Activated B cell treated with CpG ODN at 0.5 μM for 24 hours (primary cell): ENCODE data around the gene ANAPC1. TPM values are rescaled to one million over a fixed set of nuclear protein-coding genes. Genes with fewer than 3 reads are reported as not detected.
"Not testable (repeated sequence)": the region's sequence is repeated elsewhere in the genome, so short reads cannot be mapped to it uniquely, and the experiment has no call there.

Experiments
- ATAC-seq: fragments of 200-7000 bp; cut with Tn5 transposase; one replicate; pipeline ENCODE4 v1.10.0; 2021; ENCODE audit warnings: low read depth, mild to moderate bottlenecking, moderate library complexity
- CTCF ChIA-PET: fragments of 350-600 bp; sonication (Branson Sonifier 250); formaldehyde crosslinking; loops from one replicate; lab custom pipeline; 2021; ENCODE audit warnings: antibody characterized with exemption; lab: Charles Lee
- POLR2A ChIA-PET: fragments of 350-600 bp; sonication (Branson Sonifier 250); formaldehyde crosslinking; loops from one replicate; lab custom pipeline; 2021; ENCODE audit warnings: antibody characterized with exemption; lab: Charles Lee
- DNase-seq: peaks from one replicate; pipeline ENCODE4 v3.0.0; 2022
- H3K27ac Mint-ChIP-seq: one replicate; pipeline ENCODE4 v1.8.0; 2020; ENCODE audit warnings: mixed read lengths
- H3K27me3 Mint-ChIP-seq: one replicate; pipeline ENCODE4 v1.8.0; 2021; ENCODE audit warnings: mixed read lengths
- H3K36me3 Mint-ChIP-seq: one replicate; pipeline ENCODE4 v1.8.0; 2021; ENCODE audit warnings: low read depth, mixed read lengths
- H3K4me1 Mint-ChIP-seq: one replicate; pipeline ENCODE4 v1.8.0; 2021; ENCODE audit warnings: mixed read lengths
- H3K4me3 Mint-ChIP-seq: one replicate; pipeline ENCODE4 v1.8.0; 2020; ENCODE audit warnings: mild to moderate bottlenecking, mixed read lengths
- H3K9me3 Mint-ChIP-seq: one replicate; pipeline ENCODE4 v1.8.0; 2020; ENCODE audit warnings: mixed read lengths
- intact Hi-C: fragments of 100-400 bp; cut with micrococcal nuclease; formaldehyde crosslinking; loops from one replicate; pipeline ENCODE4 v1.15.1; 2024
- total RNA-seq: library from RNA; stranded (reverse); gene quantifications from 2 replicates; pipeline ENCODE4 v1.2.3, GENCODE V29; 2022

ANAPC1 gene
- total RNA-seq, 1 donor from 2014 or later: 88.1 TPM

DNA sequence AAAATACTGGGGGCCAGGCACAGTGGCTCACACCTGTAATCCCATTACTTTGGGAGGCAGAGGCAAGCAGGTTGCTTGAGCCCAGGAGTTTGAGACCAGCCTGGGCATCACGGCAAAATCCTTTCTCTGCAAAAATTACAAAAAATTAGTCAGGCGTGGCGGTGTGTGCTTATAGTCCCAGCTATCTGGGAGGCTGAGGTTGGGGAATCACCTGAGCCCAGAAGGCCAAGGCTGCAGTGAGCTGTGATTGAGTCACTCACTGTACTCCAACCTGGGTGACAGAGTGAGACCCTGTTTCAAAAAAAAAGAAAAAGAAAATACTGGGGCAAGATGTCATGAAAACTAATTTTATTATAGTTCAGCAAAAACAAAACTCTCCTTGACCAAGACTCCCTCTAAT, 24.0 kb downstream of the ANAPC1 start:
- ATAC-seq, H3K9me3 Mint-ChIP-seq, H3K4me3 Mint-ChIP-seq, H3K27ac Mint-ChIP-seq, DNase-seq, H3K4me1 Mint-ChIP-seq, POLR2A ChIA-PET, intact Hi-C loops, H3K27me3 Mint-ChIP-seq, CTCF ChIA-PET: not testable (repeated sequence)
- peaks cover 52% of the 10 kb centered on the region for H3K36me3 Mint-ChIP-seq

DNA sequence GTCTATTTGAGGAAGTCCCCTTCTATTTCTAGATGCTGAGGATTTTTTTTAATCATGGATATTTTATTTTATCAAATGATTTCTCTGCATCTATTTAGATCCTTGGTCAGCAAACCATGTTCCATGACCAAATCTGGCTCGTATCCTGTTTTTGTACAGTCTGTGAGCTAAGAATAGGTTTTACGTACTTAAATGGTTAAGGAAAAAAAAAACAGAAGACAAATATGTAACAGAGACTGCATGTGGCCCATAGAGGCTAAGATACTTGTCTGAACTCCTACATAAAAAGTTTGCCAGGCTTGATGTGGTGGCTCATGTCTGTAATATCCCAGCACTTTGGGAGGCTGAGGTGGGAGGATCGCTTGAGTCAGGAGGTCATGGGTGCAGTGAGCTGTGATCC, 31.4 kb downstream of the ANAPC1 start:
- H3K27ac Mint-ChIP-seq, intact Hi-C loops, H3K27me3 Mint-ChIP-seq, DNase-seq, POLR2A ChIA-PET, H3K9me3 Mint-ChIP-seq, CTCF ChIA-PET, H3K4me3 Mint-ChIP-seq, H3K4me1 Mint-ChIP-seq, ATAC-seq: not testable (repeated sequence)
- peaks cover 65% of the 10 kb centered on the region for H3K36me3 Mint-ChIP-seq

DNA sequence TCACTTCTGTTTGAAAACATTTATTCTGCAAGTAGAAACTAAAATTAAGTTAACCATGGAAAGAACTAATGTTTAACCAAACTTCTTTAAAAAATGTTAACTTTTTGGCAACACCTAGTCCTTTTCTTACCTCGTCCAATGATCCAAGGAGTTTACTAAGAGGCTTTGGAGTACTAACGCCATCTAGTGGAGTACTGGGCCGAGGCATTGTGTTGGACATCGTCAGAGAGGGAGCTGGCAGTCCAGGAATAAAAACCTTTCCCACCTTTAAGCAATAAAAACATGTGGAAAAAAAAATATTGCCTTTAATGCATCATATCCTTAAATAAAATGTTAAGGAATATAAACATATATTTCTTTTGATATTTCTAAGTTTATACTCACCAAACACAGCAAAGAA, 33.3 kb downstream of the ANAPC1 start:
- H3K9me3 Mint-ChIP-seq, H3K27me3 Mint-ChIP-seq, H3K4me3 Mint-ChIP-seq, DNase-seq, H3K27ac Mint-ChIP-seq, POLR2A ChIA-PET, H3K4me1 Mint-ChIP-seq, intact Hi-C loops: not testable (repeated sequence)
- peak; percentile 45 for ATAC-seq
- H3K36me3 Mint-ChIP-seq: peaks cover 58% of the 10 kb centered on the region
- CTCF ChIA-PET: interaction anchor here (0.6 kb wide), 1 partner anchor 239 kb away, joined by 3 read pairs; no protein-coding TSS in a partner anchor

DNA sequence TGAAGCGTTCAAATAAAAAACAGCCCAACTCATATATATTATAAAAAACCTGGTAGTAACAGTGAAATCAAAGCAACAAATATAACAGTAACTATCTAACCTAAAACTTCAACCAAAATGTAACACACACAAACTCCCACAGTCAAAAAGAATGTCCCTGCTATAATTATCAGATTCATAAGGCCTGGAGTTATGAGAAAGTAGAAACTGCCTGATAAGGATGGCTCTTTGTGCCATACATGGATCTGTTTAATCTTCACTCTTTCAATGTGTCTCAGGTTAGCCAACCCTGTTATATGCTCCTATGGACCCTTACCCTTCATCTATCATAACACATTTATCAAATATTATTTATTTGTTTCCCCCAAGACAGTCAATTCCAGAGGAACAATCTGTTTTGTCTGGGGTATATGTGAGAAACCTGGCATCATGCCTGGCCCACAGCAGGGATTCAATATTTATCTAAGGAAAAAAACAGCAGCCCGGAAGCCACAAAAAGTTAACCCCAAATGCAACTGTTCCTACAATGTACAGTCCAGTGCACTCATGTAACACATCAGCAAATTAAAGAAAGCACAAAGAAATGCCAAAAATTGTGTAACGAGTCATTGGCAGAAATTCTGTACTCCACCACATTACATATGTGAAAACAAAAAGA, 44.2 kb downstream of the ANAPC1 start:
- peaks cover 46% of the 10 kb centered on the region for H3K36me3 Mint-ChIP-seq
- POLR2A ChIA-PET, H3K27ac Mint-ChIP-seq, H3K4me3 Mint-ChIP-seq, H3K4me1 Mint-ChIP-seq, CTCF ChIA-PET, intact Hi-C loops, H3K27me3 Mint-ChIP-seq, DNase-seq, H3K9me3 Mint-ChIP-seq, ATAC-seq: not testable (repeated sequence)

DNA sequence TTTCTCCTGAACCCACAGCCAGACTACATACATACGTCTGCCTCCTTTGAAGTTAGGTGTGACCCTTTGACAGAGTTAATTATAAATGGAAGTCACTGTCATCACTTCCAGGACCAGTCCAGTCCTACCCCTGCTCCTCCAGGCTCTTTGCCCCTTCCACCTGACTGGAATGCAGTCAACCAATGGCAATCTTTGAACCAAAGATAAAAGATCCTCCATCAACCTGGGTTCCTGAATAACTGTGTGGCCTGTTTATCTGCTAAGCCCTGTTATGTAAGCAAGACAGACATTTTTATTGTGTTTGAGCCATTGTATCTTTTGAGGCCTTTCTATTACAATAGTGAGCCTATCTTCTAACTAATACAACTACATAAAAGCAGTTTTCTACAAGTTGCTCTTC, 45.0 kb downstream of the ANAPC1 start:
- H3K4me1 Mint-ChIP-seq, H3K27me3 Mint-ChIP-seq, H3K9me3 Mint-ChIP-seq, H3K4me3 Mint-ChIP-seq, DNase-seq, intact Hi-C loops, POLR2A ChIA-PET, H3K27ac Mint-ChIP-seq, ATAC-seq, CTCF ChIA-PET: not testable (repeated sequence)
- H3K36me3 Mint-ChIP-seq: peaks cover 52% of the 10 kb centered on the region

DNA sequence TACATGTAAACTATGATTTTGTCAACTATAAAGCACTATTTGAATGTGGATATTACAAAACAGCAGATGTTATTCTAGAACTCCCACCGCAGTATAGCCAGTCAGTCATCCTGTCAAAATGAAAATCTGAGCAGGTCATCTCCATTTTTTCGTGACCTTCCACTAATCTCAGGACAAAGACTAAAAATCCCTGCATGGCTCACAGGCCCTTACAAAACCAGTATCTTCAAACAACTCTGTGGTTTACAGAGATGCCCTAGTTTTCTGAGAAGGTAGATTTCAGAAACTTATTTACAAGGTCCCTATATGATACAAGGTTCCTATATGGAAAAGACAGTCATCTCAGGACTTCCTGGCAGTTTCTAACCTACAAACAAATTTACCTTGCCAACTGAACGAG, 49.8 kb downstream of the ANAPC1 start:
- DNase-seq, POLR2A ChIA-PET, H3K4me1 Mint-ChIP-seq, H3K4me3 Mint-ChIP-seq, ATAC-seq, CTCF ChIA-PET, H3K9me3 Mint-ChIP-seq, H3K27ac Mint-ChIP-seq, intact Hi-C loops, H3K27me3 Mint-ChIP-seq: not testable (repeated sequence)
- peaks cover 58% of the 10 kb centered on the region for H3K36me3 Mint-ChIP-seq

DNA sequence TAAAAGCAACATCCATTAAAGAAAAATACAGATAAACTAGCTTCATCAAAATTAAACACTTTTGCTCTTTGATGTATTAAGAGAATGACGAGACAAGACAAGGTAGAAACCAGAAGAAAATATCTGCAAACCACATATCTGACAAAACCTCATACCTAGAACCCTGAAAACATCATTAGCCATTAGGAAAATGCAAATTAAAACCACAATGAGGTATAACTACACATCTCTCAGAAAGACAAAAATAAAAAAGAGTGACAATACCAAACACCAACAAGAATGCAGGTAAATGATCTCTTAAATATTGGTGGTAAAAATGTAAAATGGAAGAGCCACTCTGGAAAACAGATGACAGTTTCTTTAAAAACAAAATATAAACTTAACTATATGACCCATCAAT, 53.5 kb downstream of the ANAPC1 start:
- H3K4me3 Mint-ChIP-seq, intact Hi-C loops: not testable (repeated sequence)

DNA sequence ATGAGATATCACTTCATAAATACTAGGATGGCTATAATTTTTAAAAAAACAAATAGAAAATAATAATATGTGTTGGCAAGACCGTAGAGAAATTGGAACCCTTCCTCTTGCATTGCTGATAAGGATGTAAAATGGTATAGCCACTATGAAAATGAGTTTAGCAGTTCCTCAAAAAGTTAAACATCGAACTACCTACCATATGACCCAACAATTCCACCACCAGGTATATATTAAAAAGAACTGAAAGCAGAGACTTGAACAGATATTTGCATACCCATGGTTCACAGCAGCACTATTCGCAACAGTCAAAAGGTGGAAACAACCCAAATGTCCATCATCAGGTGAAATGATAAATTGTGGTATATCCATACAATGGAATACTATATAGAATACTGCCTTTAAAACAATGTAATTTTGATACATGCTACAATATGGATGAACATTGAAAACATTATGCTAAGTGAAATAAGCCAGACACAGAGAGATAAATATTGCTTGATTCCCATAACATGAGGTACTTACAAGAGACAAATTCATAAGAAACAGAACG, 55.7 kb downstream of the ANAPC1 start:
- H3K27me3 Mint-ChIP-seq, intact Hi-C loops, CTCF ChIA-PET, DNase-seq, H3K27ac Mint-ChIP-seq, H3K9me3 Mint-ChIP-seq, ATAC-seq, POLR2A ChIA-PET, H3K4me1 Mint-ChIP-seq, H3K4me3 Mint-ChIP-seq: not testable (repeated sequence)
- peaks cover 68% of the 10 kb centered on the region for H3K36me3 Mint-ChIP-seq

More for the DNA sequence above, 53.5 kb downstream of the ANAPC1 start:
- H3K27ac Mint-ChIP-seq, POLR2A ChIA-PET, CTCF ChIA-PET, H3K9me3 Mint-ChIP-seq, H3K4me1 Mint-ChIP-seq, DNase-seq, H3K27me3 Mint-ChIP-seq, ATAC-seq: not testable (repeated sequence)
- H3K36me3 Mint-ChIP-seq: peaks cover 70% of the 10 kb centered on the region

DNA sequence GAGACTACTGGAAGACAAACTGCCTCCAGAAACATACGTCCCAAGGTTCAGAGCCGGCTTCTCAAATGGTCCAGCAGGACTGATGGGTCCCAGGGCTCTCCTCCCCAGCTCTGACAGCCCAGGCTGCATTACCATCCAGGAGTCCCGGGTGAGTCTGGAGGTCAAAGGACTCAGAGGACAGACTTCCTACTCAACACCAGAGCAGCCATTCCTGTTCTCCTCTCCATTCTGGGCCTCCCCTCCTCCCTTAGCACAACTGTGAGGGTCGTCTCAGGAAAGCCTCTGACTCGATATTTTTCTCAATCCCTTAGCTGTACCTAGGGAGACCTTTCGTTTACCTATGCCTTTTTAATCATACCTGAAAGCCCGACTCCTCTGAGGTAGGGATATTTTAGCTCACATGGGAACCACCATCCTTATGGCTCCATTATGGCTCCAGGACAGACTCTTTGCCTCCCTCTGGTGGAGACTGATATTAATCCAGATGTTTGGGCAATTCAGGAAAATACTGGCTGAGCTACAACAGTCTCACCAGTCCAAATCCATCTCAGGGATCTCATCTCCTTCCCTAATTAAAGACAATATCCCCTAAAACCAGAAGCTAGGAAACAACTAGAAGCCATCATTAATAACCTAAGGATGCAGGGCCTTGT, 70.9 kb downstream of the ANAPC1 start:
- H3K9me3 Mint-ChIP-seq, POLR2A ChIA-PET, H3K4me1 Mint-ChIP-seq, CTCF ChIA-PET, H3K27me3 Mint-ChIP-seq, H3K36me3 Mint-ChIP-seq, H3K4me3 Mint-ChIP-seq, intact Hi-C loops, H3K27ac Mint-ChIP-seq, DNase-seq: not testable (repeated sequence)
- ATAC-seq: peak; percentile 25

DNA sequence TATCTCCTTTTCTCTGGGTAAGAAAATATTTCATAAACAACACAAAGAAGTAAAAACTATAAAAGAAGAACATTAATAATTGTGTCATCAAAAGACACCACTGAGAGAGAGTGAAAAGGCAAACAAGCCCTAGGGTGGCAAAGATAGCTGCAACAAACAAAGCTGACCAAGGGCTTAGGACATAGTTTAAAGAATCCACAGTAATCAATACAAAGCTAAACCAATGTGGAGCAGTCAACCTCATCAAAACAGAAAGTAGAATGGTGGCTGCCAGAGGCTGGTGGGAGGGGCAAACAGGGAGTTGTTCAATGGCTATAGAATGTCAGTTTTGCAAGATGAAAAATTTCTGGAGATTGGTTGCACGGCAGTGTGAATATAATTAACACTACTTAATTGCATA, 93.4 kb downstream of the ANAPC1 start:
- DNase-seq, POLR2A ChIA-PET, H3K27me3 Mint-ChIP-seq, H3K27ac Mint-ChIP-seq, H3K4me3 Mint-ChIP-seq, intact Hi-C loops, H3K9me3 Mint-ChIP-seq, CTCF ChIA-PET, H3K4me1 Mint-ChIP-seq, ATAC-seq: not testable (repeated sequence)
- H3K36me3 Mint-ChIP-seq: peaks cover 14% of the 10 kb centered on the region

DNA sequence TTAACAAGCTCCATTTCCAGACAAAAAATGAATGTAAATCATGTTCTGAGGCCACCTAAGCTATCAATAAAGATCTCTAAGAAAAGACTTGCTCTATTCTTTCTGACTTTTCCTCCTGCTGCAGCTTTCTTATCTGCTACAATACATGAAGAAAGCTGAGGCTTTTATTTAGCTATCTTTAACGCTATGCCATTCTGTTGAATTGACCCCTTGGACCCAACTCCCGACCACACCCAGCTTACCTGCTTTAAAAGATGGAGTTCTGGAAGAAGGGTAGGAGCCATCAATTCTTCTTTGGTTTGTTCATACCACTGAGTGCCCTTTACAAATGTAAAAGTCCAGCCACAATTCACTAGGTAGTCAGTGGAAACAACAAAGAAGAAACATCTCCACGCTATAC, 99.9 kb downstream of the ANAPC1 start:
- CTCF ChIA-PET, DNase-seq, POLR2A ChIA-PET, H3K4me1 Mint-ChIP-seq, H3K27me3 Mint-ChIP-seq, intact Hi-C loops, H3K27ac Mint-ChIP-seq, H3K4me3 Mint-ChIP-seq, H3K9me3 Mint-ChIP-seq, ATAC-seq: not testable (repeated sequence)
- H3K36me3 Mint-ChIP-seq: peaks cover 15% of the 10 kb centered on the region

DNA sequence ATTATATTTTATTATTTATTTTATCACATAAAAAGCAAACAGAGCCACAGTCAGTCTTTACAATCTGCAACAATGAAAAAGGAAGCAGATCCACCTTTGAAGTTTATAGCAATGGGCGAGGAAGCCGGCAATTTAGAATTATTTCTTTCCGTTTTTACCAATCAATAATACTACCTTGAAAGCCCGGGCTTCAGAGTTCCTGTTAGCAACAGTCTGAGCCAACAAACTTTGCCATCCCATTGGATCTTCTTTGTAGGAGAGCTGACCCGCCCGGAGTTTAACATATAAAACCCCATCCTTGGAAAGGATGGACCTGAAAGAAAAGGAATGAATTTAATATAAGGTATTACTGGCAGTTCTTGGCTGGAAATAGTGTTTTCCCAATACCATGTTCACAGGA, 101.8 kb downstream of the ANAPC1 start:
- not testable (repeated sequence) for H3K27ac Mint-ChIP-seq

More for the DNA sequence above, 101.8 kb downstream of the ANAPC1 start:
- ATAC-seq, H3K4me1 Mint-ChIP-seq, H3K4me3 Mint-ChIP-seq, POLR2A ChIA-PET, DNase-seq, H3K27me3 Mint-ChIP-seq, CTCF ChIA-PET, intact Hi-C loops, H3K9me3 Mint-ChIP-seq: not testable (repeated sequence)
- peaks cover 17% of the 10 kb centered on the region for H3K36me3 Mint-ChIP-seq
